OCI-LY1 (cell line): ENCODE measurements around the gene SGO1.
A peak's percentile ranks its signal among the peaks of the same experiment; 100 is the strongest.

Source experiments
- H2AFZ ChIP-seq: fragments of 200-600 bp; sonication (generic), shearing (Covaris generic); 2 replicates; pipeline ENCODE4 v1.6.0; 2014; ENCODE audit warnings: antibody characterized with exemption, mild to moderate bottlenecking, low read length
- H3F3A ChIP-seq: fragments of 200-600 bp; sonication (generic), shearing (Covaris generic); 2 replicates; pipeline ENCODE4 v1.6.0; 2014; ENCODE audit warnings: mild to moderate bottlenecking, antibody characterized with exemption, low read length, moderate library complexity; ENCODE audit not compliant: insufficient read depth
- H3K27ac ChIP-seq: fragments of 200-600 bp; sonication (generic); 2 replicates; pipeline ENCODE4 v1.5.1; 2014; ENCODE audit warnings: low read length, mixed run types, mild to moderate bottlenecking, low read depth; ENCODE audit not compliant: poor library complexity, severe bottlenecking
- H3K27me3 ChIP-seq: fragments of 200-600 bp; sonication (generic); 2 replicates; pipeline ENCODE4 v1.6.0; 2014; ENCODE audit warnings: antibody characterized with exemption, mild to moderate bottlenecking, low read length, moderate library complexity; ENCODE audit not compliant: insufficient read depth
- H3K36me3 ChIP-seq: fragments of 200-600 bp; sonication (generic); 2 replicates; pipeline ENCODE4 v1.6.1; 2014; ENCODE audit warnings: mild to moderate bottlenecking, antibody characterized with exemption, low read length, moderate library complexity, mixed read lengths; ENCODE audit not compliant: insufficient read depth
- H3K4me1 ChIP-seq: fragments of 200-600 bp; sonication (generic); 2 replicates; pipeline ENCODE4 v1.5.1; 2014; ENCODE audit warnings: mild to moderate bottlenecking, low read length, moderate library complexity; ENCODE audit not compliant: insufficient read depth, severe bottlenecking
- H3K4me2 ChIP-seq: fragments of 200-600 bp; sonication (generic), shearing (Covaris generic); 2 replicates; pipeline ENCODE4 v1.6.1; 2014; ENCODE audit warnings: low read length
- H3K4me3 ChIP-seq: fragments of 200-600 bp; sonication (generic); 2 replicates; pipeline ENCODE4 v1.5.1; 2014; ENCODE audit warnings: low read length, low read depth, mild to moderate bottlenecking, mixed read lengths; ENCODE audit not compliant: poor library complexity, severe bottlenecking
- H3K79me2 ChIP-seq: fragments of 200-600 bp; shearing (Covaris generic); 2 replicates; pipeline ENCODE4 v1.6.1; 2016; ENCODE audit warnings: mixed run types, low read length, mixed read lengths; ENCODE audit not compliant: insufficient read depth
- H3K9ac ChIP-seq: fragments of 200-600 bp; sonication (generic), shearing (Covaris generic); 2 replicates; pipeline ENCODE4 v1.6.1; 2014; ENCODE audit warnings: mild to moderate bottlenecking, low read length, mixed read lengths
- H3K9me2 ChIP-seq: fragments of 200-600 bp; sonication (generic), shearing (Covaris generic); 2 replicates; pipeline ENCODE4 v1.6.1; 2014; ENCODE audit warnings: low read depth, mild to moderate bottlenecking, low read length, mixed read lengths
- H3K9me3 ChIP-seq: fragments of 200-600 bp; shearing (Covaris generic); 2 replicates; pipeline ENCODE4 v1.6.1; 2014; ENCODE audit warnings: low read length, mixed read lengths
- H4K20me1 ChIP-seq: fragments of 200-600 bp; sonication (generic), shearing (Covaris generic); 2 replicates; pipeline ENCODE4 v1.6.0; 2016; ENCODE audit warnings: mild to moderate bottlenecking, low read length; ENCODE audit not compliant: insufficient read depth
- EZH2 ChIP-seq: fragments of 200-600 bp; sonication (generic), shearing (Covaris generic); IDR thresholded peaks from 2 replicates; pipeline ENCODE4 v1.8.0; 2017; ENCODE audit warnings: borderline replicate concordance, mixed run types, mild to moderate bottlenecking, antibody characterized with exemption, low read length, moderate library complexity, mixed read lengths
- TF ChIP-seq, protein P1 (sequence below): fragments of 200-600 bp; sonication (generic), shearing (Covaris generic); IDR thresholded peaks from 2 replicates; pipeline ENCODE4 v1.5.1; 2017; ENCODE audit warnings: mild to moderate bottlenecking, antibody characterized with exemption, low read length, moderate library complexity, mixed read lengths

The SGO1 gene

DNA sequence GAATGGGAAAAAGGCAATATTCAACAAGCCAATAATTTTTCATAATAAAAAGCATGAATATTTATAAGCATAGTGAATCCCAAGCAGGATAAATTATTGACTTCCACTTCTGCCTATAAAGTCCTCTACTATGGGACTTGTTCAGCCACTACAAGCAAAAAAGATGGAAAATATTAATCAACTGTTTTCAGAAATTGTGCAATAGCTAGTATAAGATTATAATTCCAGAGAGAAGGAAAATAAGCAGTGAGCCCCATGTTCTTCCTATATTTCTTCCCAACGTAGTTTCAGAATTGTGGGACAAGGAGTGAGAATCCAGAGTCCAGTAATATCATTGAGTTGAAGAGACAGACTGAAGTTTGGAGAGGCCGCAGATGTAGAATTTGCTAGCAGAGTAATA is 24.3 kb downstream of the SGO1 start:
- Histone ChIP-seq H3K4me1 (peaks cover 18% of the 10 kb centered on the region), H3K9me3 (no peaks in the 10 kb centered on the region), H3K27ac (no peak overlapping the region), H3K9me2 (no peaks in the 10 kb centered on the region), H3K36me3 (peaks cover 56% of the 10 kb centered on the region), H2AFZ (no peak overlapping the region), H4K20me1 (no peaks in the 10 kb centered on the region), H3K9ac (no peak overlapping the region), H3F3A (no peaks in the 10 kb centered on the region), H3K4me2 (no peak overlapping the region), H3K79me2 (no peaks in the 10 kb centered on the region), H3K27me3 (no peaks in the 10 kb centered on the region), H3K4me3 (no peak overlapping the region)
- TF ChIP-seq, protein P1, sequence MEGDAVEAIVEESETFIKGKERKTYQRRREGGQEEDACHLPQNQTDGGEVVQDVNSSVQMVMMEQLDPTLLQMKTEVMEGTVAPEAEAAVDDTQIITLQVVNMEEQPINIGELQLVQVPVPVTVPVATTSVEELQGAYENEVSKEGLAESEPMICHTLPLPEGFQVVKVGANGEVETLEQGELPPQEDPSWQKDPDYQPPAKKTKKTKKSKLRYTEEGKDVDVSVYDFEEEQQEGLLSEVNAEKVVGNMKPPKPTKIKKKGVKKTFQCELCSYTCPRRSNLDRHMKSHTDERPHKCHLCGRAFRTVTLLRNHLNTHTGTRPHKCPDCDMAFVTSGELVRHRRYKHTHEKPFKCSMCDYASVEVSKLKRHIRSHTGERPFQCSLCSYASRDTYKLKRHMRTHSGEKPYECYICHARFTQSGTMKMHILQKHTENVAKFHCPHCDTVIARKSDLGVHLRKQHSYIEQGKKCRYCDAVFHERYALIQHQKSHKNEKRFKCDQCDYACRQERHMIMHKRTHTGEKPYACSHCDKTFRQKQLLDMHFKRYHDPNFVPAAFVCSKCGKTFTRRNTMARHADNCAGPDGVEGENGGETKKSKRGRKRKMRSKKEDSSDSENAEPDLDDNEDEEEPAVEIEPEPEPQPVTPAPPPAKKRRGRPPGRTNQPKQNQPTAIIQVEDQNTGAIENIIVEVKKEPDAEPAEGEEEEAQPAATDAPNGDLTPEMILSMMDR: no peak
- TF ChIP-seq EZH2: no peak

DNA sequence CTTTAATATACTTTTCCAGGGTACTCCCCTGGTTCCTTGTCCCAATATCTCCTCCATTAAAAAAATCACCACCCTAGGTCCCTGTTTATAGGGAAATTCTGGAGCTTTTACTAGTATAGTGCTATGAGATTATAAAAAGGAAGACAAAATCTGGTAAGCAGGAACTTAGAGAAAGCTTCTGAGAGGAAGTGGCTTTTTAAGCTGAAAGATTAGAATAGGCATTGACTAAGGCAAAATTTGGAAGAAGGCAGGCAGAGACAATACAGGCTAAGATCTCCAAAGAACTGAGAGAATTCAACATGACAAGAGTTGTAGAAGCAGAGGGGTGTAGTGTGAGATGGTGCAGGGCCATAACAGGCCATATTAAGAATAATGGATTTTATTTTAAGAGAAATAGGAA is 25.8 kb downstream of the SGO1 start:
- H3K9ac ChIP-seq: no peak overlapping the region
- no peak for TF ChIP-seq EZH2
- TF ChIP-seq, protein P1: no peak
- no peaks in the 10 kb centered on the region for H4K20me1 ChIP-seq
- H3F3A ChIP-seq: no peaks in the 10 kb centered on the region
- H3K4me1 ChIP-seq: peaks cover 17% of the 10 kb centered on the region
- no peak overlapping the region for H3K4me2 ChIP-seq
- H3K4me3 ChIP-seq: no peak overlapping the region
- H3K36me3 ChIP-seq: peaks cover 53% of the 10 kb centered on the region; the same call in 1 of the 2 replicates
- no peaks in the 10 kb centered on the region for H3K9me3 ChIP-seq
- H3K9me2 ChIP-seq: no peaks in the 10 kb centered on the region
- no peak overlapping the region for H3K27ac ChIP-seq
- H3K79me2 ChIP-seq: no peaks in the 10 kb centered on the region
- no peaks in the 10 kb centered on the region for H3K27me3 ChIP-seq
- H2AFZ ChIP-seq: no peak overlapping the region

DNA sequence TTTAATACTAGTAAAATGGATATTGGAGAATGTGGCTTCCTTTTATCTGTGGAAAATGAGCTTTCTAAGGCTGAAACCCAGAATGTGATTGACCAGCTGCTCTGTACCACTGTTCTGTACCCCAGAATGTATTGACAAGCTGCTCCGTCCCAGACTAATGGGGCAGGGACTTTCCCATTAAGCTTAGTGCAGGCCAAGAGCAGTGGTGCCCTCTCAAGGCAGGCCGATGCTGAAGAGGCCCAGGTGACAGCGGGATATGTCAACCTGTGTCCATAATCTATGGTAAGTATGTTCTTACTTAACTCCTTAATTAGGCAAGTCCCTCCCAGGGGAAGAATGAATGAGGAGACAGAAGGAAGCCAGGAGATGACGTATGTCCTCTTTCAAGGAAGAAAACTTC is 31.1 kb downstream of the SGO1 start:
- H3K36me3 ChIP-seq: peaks cover 72% of the 10 kb centered on the region
- H3K4me2 ChIP-seq: no peak overlapping the region
- H3K27ac ChIP-seq: no peak overlapping the region
- TF ChIP-seq, protein P1: peak; percentile 10; the same call in 1 of the 2 replicates
- no peak for TF ChIP-seq EZH2
- H3K79me2 ChIP-seq: no peaks in the 10 kb centered on the region
- no peaks in the 10 kb centered on the region for H3K9me2 ChIP-seq
- H3K4me3 ChIP-seq: no peak overlapping the region
- no peaks in the 10 kb centered on the region for H3K27me3 ChIP-seq
- H2AFZ ChIP-seq: no peak overlapping the region
- H3K4me1 ChIP-seq: no peaks in the 10 kb centered on the region
- no peaks in the 10 kb centered on the region for H3F3A ChIP-seq
- H3K9me3 ChIP-seq: no peaks in the 10 kb centered on the region
- H3K9ac ChIP-seq: no peak overlapping the region
- no peaks in the 10 kb centered on the region for H4K20me1 ChIP-seq
